GM18867 (cell line): ENCODE results near the gene TSPAN8.
"Not testable (repeated sequence)": the region's sequence is repeated elsewhere in the genome, so short reads cannot be mapped to it uniquely, and the experiment has no call there.

Experiments
- ATAC-seq: cut with Tn5 transposase; IDR thresholded peaks from one replicate; pipeline ENCODE4 v1.9.1; 2021; ENCODE audit warnings: mild to moderate bottlenecking, moderate library complexity; ENCODE audit not compliant: unreplicated experiment

TSPAN8 gene

GRCh38 chr12:71130521-71131069, 27.2 kb downstream of the TSPAN8 start:
- ATAC-seq, result no peak

GRCh38 chr12:71129364-71129763, 28.4 kb downstream of the TSPAN8 start:
- no peak for ATAC-seq

- no peak for ATAC-seq
Measured at GRCh38 chr12:71128191-71128788, 29.5 kb downstream of the TSPAN8 start.

GRCh38 chr12:71125949-71126348, 31.9 kb downstream of the TSPAN8 start:
- no peak for ATAC-seq

GRCh38 chr12:71125515-71125914, 32.3 kb downstream of the TSPAN8 start:
- no peak for ATAC-seq

GRCh38 chr12:71124835-71125460, 32.9 kb downstream of the TSPAN8 start:
- no peak for ATAC-seq

- not testable (repeated sequence) for ATAC-seq
Measured at GRCh38 chr12:71113148-71113547, 44.7 kb downstream of the TSPAN8 start.

- ATAC-seq, result no peak
Measured at GRCh38 chr12:71109834-71110233, 48.0 kb downstream of the TSPAN8 start.

GRCh38 chr12:71108355-71108754, 49.4 kb downstream of the TSPAN8 start:
- no peak for ATAC-seq

GRCh38 chr12:71107936-71108335, 49.9 kb downstream of the TSPAN8 start:
- no peak for ATAC-seq

GRCh38 chr12:71105956-71106355, 51.8 kb downstream of the TSPAN8 start:
- ATAC-seq, result no peak

- no peak for ATAC-seq
Measured at GRCh38 chr12:71092290-71092689, 65.5 kb downstream of the TSPAN8 start.

GRCh38 chr12:71090971-71091370, 66.8 kb downstream of the TSPAN8 start:
- ATAC-seq, result no peak

- no peak for ATAC-seq
Measured at GRCh38 chr12:71085575-71085974, 72.2 kb downstream of the TSPAN8 start.

- no peak for ATAC-seq
Measured at GRCh38 chr12:71075743-71076142, 82.1 kb downstream of the TSPAN8 start.
